RWPE2 (cell line): ENCODE data around the gene RORC.

ENCODE experiments used
- ATAC-seq: fragments of 200-7000 bp; cut with Tn5 transposase; 3 replicates; pipeline ENCODE4 v1.9.1; 2021; ENCODE audit warnings: low read depth
- DNase-seq: peaks from one replicate; pipeline ENCODE4 v3.0.0-alpha.2; 2020; ENCODE audit warnings: low spot score
- H3K27ac ChIP-seq: fragments of 450-650 bp; 2 replicates; pipeline ENCODE4 v1.5.1; 2017; ENCODE audit warnings: mild to moderate bottlenecking; ENCODE audit not compliant: poor library complexity, severe bottlenecking
- H3K27me3 ChIP-seq: fragments of 250-450 bp; sonication (Bioruptor Pico); 2 replicates; pipeline ENCODE4 v1.5.1; 2021; ENCODE audit warnings: mild to moderate bottlenecking, moderate library complexity; ENCODE audit not compliant: insufficient read depth, poor library complexity, severe bottlenecking
- H3K36me3 ChIP-seq: fragments of 250-450 bp; sonication (Bioruptor Pico); 2 replicates; pipeline ENCODE4 v1.5.1; 2020; ENCODE audit warnings: low read depth, mild to moderate bottlenecking, moderate library complexity
- H3K4me1 ChIP-seq: fragments of 250-450 bp; sonication (Bioruptor Pico); 2 replicates; pipeline ENCODE4 v1.5.1; 2021; ENCODE audit warnings: mild to moderate bottlenecking, moderate library complexity; ENCODE audit not compliant: insufficient read depth, poor library complexity, severe bottlenecking
- H3K4me3 ChIP-seq: fragments of 250-450 bp; sonication (Bioruptor Pico); 2 replicates; pipeline ENCODE4 v1.5.1; 2021; ENCODE audit warnings: mild to moderate bottlenecking, moderate library complexity; ENCODE audit not compliant: severe bottlenecking
- H3K9me3 ChIP-seq: fragments of 250-450 bp; sonication (Bioruptor Pico); 2 replicates; pipeline ENCODE4 v1.5.1; 2021; ENCODE audit warnings: mild to moderate bottlenecking, moderate library complexity; ENCODE audit not compliant: severe bottlenecking
- CTCF ChIP-seq: fragments of 450-650 bp; IDR thresholded peaks from one replicate; pipeline ENCODE4 v1.5.1; 2017; ENCODE audit warnings: mild to moderate bottlenecking, moderate library complexity; ENCODE audit not compliant: poor library complexity, severe bottlenecking

RORC gene

GRCh38 chr1:151805066-151805820 is 26.4 kb downstream of the RORC start, which contains the start of gene LINGO4:
Gene LINGO4, minus strand, starts transcription at chr1:151805419. Its CDS starts 2,715 bp downstream, at chr1:151802704.
- Histone ChIP-seq H3K4me1 (no peaks in the 10 kb centered on the region), H3K9me3 (no peaks in the 10 kb centered on the region), H3K36me3 (no peaks in the 10 kb centered on the region), H3K4me3 (no peak within 1 kb of the TSS), H3K27ac (no peak within 1 kb of the TSS), H3K27me3 (no peaks in the 10 kb centered on the region)
- no peak for DNase-seq
- ATAC-seq, result no peak
- no peak for TF ChIP-seq CTCF

- no peak for ATAC-seq
- H3K27me3 ChIP-seq, result no peaks in the 10 kb centered on the region
Observed at GRCh38 chr1:151803915-151804314, 27.7 kb downstream of the RORC start.

GRCh38 chr1:151803164-151803563 is 28.4 kb downstream of the RORC start:
- DNase-seq, result no peak
- H3K4me1 ChIP-seq, result no peaks in the 10 kb centered on the region
- no peaks in the 10 kb centered on the region for H3K27me3 ChIP-seq
- H3K36me3 ChIP-seq, result no peaks in the 10 kb centered on the region
- TF ChIP-seq CTCF, result no peak
- no peaks in the 10 kb centered on the region for H3K9me3 ChIP-seq
- H3K27ac ChIP-seq, result no peak overlapping the region
- no peak overlapping the region for H3K4me3 ChIP-seq
- ATAC-seq, result no peak

More at GRCh38 chr1:151803915-151804314, 27.7 kb downstream of the RORC start:
- no peaks in the 10 kb centered on the region for H3K36me3 ChIP-seq
- no peaks in the 10 kb centered on the region for H3K9me3 ChIP-seq
- no peak overlapping the region for H3K27ac ChIP-seq
- no peak for DNase-seq
- no peaks in the 10 kb centered on the region for H3K4me1 ChIP-seq
- TF ChIP-seq CTCF, result no peak
- no peak overlapping the region for H3K4me3 ChIP-seq

- TF ChIP-seq CTCF, result no peak
- no peaks in the 10 kb centered on the region for H3K36me3 ChIP-seq
- no peak overlapping the region for H3K27ac ChIP-seq
- no peaks in the 10 kb centered on the region for H3K27me3 ChIP-seq
- H3K4me3 ChIP-seq, result no peak overlapping the region
- no peaks in the 10 kb centered on the region for H3K4me1 ChIP-seq
- ATAC-seq, result no peak
- no peak for DNase-seq
- H3K9me3 ChIP-seq, result no peaks in the 10 kb centered on the region
Observed at GRCh38 chr1:151802372-151802771, 29.2 kb downstream of the RORC start.

- ATAC-seq (no peak), DNase-seq (no peak)
- no peak overlapping the region for H3K4me3 ChIP-seq
- H3K9me3 ChIP-seq, result no peaks in the 10 kb centered on the region
- H3K4me1 ChIP-seq, result no peaks in the 10 kb centered on the region
- TF ChIP-seq CTCF, result no peak
- H3K36me3 ChIP-seq, result no peaks in the 10 kb centered on the region
- H3K27ac ChIP-seq, result no peak overlapping the region
- no peaks in the 10 kb centered on the region for H3K27me3 ChIP-seq
Observed at GRCh38 chr1:151801846-151802245, 29.8 kb downstream of the RORC start.
